ENCODE measurements around the gene DMD. TPM values are rescaled to one million over a fixed set of nuclear protein-coding genes. Genes with fewer than 3 reads are reported as not detected.

DMD gene
- total and polyA plus RNA-seq, 12 donors = 28.5 to 228 (median 168) TPM

- no peaks in the 10 kb centered on the region for H3K9me3 ChIP-seq
Measured at GRCh38 chrX:32851556-32851955, 359.8 kb downstream of the DMD start.

GRCh38 chrX:32847921-32848320 is 363.4 kb downstream of the DMD start:
- Histone ChIP-seq H3K36me3 (peaks cover 0 to 4% (median 0%) of the 10 kb centered on the region in 9 donors), H3K9me3 (no peaks in the 10 kb centered on the region), H3K27ac (no peak overlapping the region), H3K4me1 (peaks cover 0 to 8% (median 0%) of the 10 kb centered on the region in 9 donors), H3K27me3 (no peaks in the 10 kb centered on the region), H3K4me3 (no peak overlapping the region)
- intact Hi-C loops (cut with DNase I) = no loop called here
- ATAC-seq = no peak
- no peak for DNase-seq
- WGBS, 2 donors = 87 to 89% methylated on average over 5 of the region's 5 CpGs
- TF ChIP-seq, protein P1, sequence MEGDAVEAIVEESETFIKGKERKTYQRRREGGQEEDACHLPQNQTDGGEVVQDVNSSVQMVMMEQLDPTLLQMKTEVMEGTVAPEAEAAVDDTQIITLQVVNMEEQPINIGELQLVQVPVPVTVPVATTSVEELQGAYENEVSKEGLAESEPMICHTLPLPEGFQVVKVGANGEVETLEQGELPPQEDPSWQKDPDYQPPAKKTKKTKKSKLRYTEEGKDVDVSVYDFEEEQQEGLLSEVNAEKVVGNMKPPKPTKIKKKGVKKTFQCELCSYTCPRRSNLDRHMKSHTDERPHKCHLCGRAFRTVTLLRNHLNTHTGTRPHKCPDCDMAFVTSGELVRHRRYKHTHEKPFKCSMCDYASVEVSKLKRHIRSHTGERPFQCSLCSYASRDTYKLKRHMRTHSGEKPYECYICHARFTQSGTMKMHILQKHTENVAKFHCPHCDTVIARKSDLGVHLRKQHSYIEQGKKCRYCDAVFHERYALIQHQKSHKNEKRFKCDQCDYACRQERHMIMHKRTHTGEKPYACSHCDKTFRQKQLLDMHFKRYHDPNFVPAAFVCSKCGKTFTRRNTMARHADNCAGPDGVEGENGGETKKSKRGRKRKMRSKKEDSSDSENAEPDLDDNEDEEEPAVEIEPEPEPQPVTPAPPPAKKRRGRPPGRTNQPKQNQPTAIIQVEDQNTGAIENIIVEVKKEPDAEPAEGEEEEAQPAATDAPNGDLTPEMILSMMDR (IDR thresholded peaks at IDR 0.05) = no peak

More at GRCh38 chrX:32851556-32851955, 359.8 kb downstream of the DMD start:
- DNase-seq (no peak), ATAC-seq (peak in 2 of 8 donors; percentile 22 to 27)
- 75 to 83% methylated on average over 5 of the region's 5 CpGs for whole genome bisulfite sequencing, 2 donors
- no peaks in the 10 kb centered on the region for H3K27me3 ChIP-seq
- peaks cover 0 to 8% (median 0%) of the 10 kb centered on the region in 9 donors for H3K4me1 ChIP-seq
- intact Hi-C loops (cut with DNase I) = no loop called here
- TF ChIP-seq, protein P1 (IDR thresholded peaks at IDR 0.05) = no peak
- peaks cover 0 to 4% (median 0%) of the 10 kb centered on the region in 9 donors for H3K36me3 ChIP-seq
- H3K27ac ChIP-seq = no peak overlapping the region
- no peak overlapping the region for H3K4me3 ChIP-seq

DNA sequence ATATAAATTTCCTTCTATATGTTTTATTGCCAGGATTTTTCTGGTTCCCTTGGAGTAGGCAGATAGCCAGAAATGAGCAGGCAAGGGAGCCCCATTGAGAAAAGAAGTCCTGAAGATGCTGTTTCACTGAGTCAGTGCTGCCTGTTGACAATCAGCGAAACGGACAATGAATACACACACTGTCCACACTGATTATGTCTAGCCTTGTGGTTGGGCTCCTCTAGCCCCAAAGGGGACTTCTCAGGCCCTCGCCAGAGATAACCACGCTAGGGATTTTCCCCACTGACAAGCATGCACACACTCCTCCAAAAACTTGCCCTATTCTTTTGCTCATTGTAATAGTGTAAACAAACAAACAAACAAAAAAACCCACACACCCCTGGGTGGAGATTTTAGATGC is 369.3 kb downstream of the DMD start:
- ATAC-seq (no peak), DNase-seq (no peak)
- Histone ChIP-seq H3K9me3 (no peaks in the 10 kb centered on the region), H3K4me1 (no peaks in the 10 kb centered on the region), H3K27me3 (no peaks in the 10 kb centered on the region), H3K4me3 (no peak overlapping the region), H3K36me3 (no peaks in the 10 kb centered on the region), H3K27ac (no peak overlapping the region)
- intact Hi-C loops (cut with DNase I) = no loop called here
- TF ChIP-seq, protein P1 (IDR thresholded peaks at IDR 0.05) = no peak
- WGBS, 2 donors = 46 to 56% methylated on average over 4 of the region's 4 CpGs

GRCh38 chrX:32839781-32840180 is 371.6 kb downstream of the DMD start:
- TF ChIP-seq, protein P1 (IDR thresholded peaks at IDR 0.05) = no peak
- ATAC-seq (no peak), DNase-seq (no peak)
- H3K9me3 ChIP-seq = no peaks in the 10 kb centered on the region
- 91 to 94% methylated on average over 6 of the region's 6 CpGs for WGBS, 2 donors
- H3K4me3 ChIP-seq = no peak overlapping the region
- H3K36me3 ChIP-seq = no peaks in the 10 kb centered on the region
- intact Hi-C loops (cut with DNase I) = no loop called here
- H3K4me1 ChIP-seq = no peaks in the 10 kb centered on the region
- no peaks in the 10 kb centered on the region for H3K27me3 ChIP-seq
- H3K27ac ChIP-seq = no peak overlapping the region
